Lower lobe of right lung (tissue), 2 donors: ENCODE data around the gene RPA3. TPM values are rescaled to one million over a fixed set of nuclear protein-coding genes. Genes with fewer than 3 reads are reported as not detected.

Experiments used
- ATAC-seq, 2 donors: fragments of 200-7000 bp; cut with Tn5 transposase; one replicate each; pipeline ENCODE4 v1.9.1; 2020 to 2022; ENCODE audit warnings: mild to moderate bottlenecking in 2 of 2, moderate library complexity in 2 of 2
- DNase-seq: peaks from one replicate; pipeline ENCODE4 v3.0.0-alpha.2; 2020
- H3K27ac ChIP-seq: fragments of 200-600 bp; one replicate; pipeline ENCODE4 v1.8.0; 2022
- H3K27me3 ChIP-seq: fragments of 200-600 bp; one replicate; pipeline ENCODE4 v1.8.0; 2022; ENCODE audit warnings: low read depth
- H3K36me3 ChIP-seq: fragments of 200-600 bp; one replicate; pipeline ENCODE4 v1.8.0; 2022; ENCODE audit warnings: mild to moderate bottlenecking
- H3K4me1 ChIP-seq: fragments of 200-600 bp; one replicate; pipeline ENCODE4 v1.8.0; 2022
- H3K4me3 ChIP-seq: fragments of 200-600 bp; one replicate; pipeline ENCODE4 v1.8.0; 2022; ENCODE audit warnings: mild to moderate bottlenecking
- H3K9me3 ChIP-seq: fragments of 200-600 bp; one replicate; pipeline ENCODE4 v1.8.0; 2022
- intact Hi-C: fragments of 100-400 bp; cut with DNase I; formaldehyde crosslinking; loops from one replicate; pipeline ENCODE4 v1.11.0; 2022
- total RNA-seq: library from RNA; stranded (reverse); fragmentation: NEBNext Ultra II Directional; extraction: Animal tissue kit (Norgen Biotek cat#: 25700); gene quantifications from one replicate; pipeline ENCODE4 v1.2.1, GENCODE V29; 2021
- TF ChIP-seq, protein P1 (sequence below): fragments of 200-600 bp; IDR thresholded peaks from one replicate; pipeline ENCODE4 v1.8.0; 2022; ENCODE audit warnings: antibody characterized with exemption, mild to moderate bottlenecking
- donor health status: DM: no; HTN: yes; CAD: no; lungs with severe emphysema.

RPA3 gene
- total RNA-seq, 1 donor from 2014 or later, result 27.4 TPM

- Histone ChIP-seq H3K9me3 (no peaks in the 10 kb centered on the region), H3K4me1 (peaks cover 19% of the 10 kb centered on the region), H3K27me3 (no peaks in the 10 kb centered on the region), H3K4me3 (no peak overlapping the region), H3K36me3 (no peaks in the 10 kb centered on the region), H3K27ac (no peak overlapping the region)
- ATAC-seq (no peak), DNase-seq (no peak)
- intact Hi-C loops, result no loop called here
- TF ChIP-seq, protein P1, sequence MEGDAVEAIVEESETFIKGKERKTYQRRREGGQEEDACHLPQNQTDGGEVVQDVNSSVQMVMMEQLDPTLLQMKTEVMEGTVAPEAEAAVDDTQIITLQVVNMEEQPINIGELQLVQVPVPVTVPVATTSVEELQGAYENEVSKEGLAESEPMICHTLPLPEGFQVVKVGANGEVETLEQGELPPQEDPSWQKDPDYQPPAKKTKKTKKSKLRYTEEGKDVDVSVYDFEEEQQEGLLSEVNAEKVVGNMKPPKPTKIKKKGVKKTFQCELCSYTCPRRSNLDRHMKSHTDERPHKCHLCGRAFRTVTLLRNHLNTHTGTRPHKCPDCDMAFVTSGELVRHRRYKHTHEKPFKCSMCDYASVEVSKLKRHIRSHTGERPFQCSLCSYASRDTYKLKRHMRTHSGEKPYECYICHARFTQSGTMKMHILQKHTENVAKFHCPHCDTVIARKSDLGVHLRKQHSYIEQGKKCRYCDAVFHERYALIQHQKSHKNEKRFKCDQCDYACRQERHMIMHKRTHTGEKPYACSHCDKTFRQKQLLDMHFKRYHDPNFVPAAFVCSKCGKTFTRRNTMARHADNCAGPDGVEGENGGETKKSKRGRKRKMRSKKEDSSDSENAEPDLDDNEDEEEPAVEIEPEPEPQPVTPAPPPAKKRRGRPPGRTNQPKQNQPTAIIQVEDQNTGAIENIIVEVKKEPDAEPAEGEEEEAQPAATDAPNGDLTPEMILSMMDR, result no peak
Measured at GRCh38 chr7:7702826-7703225, 15.6 kb downstream of the RPA3 start.

DNA sequence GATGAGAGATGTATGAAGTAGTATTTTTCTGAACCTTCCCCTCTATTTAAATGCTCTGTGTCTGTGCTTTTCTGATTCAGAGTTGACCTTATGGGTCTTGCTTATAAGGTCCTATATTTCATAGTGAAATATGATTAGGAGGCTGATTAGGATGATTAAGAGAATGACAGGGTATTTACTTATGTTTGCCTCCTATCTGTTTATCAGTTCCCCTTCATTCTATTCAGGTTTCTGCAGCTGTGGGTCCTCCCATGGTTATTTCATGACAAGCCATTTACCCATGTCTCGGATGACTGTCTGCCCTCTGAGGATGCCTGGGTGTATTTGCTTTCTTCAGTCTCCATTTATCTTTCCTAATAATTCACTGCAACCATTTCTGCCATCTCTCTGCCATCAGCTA is 16.9 kb downstream of the RPA3 start:
- no peak for ATAC-seq
- Histone ChIP-seq H3K27me3 (no peaks in the 10 kb centered on the region), H3K27ac (no peak overlapping the region), H3K4me1 (peaks cover 23% of the 10 kb centered on the region), H3K9me3 (no peaks in the 10 kb centered on the region), H3K36me3 (no peaks in the 10 kb centered on the region), H3K4me3 (no peak overlapping the region)
- TF ChIP-seq, protein P1, result no peak
- intact Hi-C loops, result no loop called here
- no peak for DNase-seq

DNA sequence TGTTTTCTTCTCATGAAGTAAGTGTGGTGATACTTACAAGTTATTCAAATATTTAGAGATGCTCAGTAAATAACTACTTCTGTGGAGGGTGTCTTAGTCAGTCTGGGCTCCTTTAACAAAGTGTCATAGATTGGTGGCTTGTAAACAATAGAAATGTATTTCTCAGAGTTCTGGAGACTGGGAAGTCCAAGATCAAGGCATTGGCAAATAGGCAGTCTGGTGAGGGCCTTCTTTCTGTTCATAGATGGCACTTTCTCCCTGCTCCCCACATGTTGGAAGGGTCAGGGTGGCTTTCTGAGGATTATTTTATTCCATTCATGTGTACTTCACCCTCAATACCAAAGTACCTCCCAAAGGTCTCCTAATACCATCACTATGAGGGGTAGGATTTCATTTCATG is 18.4 kb downstream of the RPA3 start:
- intact Hi-C loops, result no loop called here
- ATAC-seq, result no peak
- no peaks in the 10 kb centered on the region for H3K9me3 ChIP-seq

DNA sequence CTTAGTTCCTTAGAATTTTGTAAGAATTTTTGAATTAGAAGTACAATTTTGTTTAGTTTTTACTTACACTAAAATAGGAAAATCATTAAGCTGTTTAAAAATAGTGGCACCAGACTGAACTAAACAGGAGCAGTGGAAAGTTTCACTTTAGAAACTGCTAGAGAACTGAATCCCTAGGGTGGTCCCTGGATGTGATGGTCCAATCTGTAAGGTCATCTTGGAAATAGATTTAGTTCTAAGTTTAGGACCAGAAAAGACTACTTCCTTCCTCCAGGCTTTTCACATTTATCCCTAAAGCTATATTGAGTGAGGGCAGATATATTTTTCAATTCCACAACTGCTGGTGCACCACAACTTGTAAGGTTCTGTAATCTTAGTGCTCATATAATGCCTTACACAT is 19.0 kb downstream of the RPA3 start:
- H3K27ac ChIP-seq, result no peak overlapping the region
- TF ChIP-seq, protein P1, result no peak
- no peaks in the 10 kb centered on the region for H3K36me3 ChIP-seq
- ATAC-seq, result no peak
- intact Hi-C loops, result no loop called here
- H3K27me3 ChIP-seq, result no peaks in the 10 kb centered on the region
- peaks cover 17% of the 10 kb centered on the region for H3K4me1 ChIP-seq
- H3K9me3 ChIP-seq, result no peaks in the 10 kb centered on the region
- H3K4me3 ChIP-seq, result no peak overlapping the region
- no peak for DNase-seq

More for the DNA sequence above, 18.4 kb downstream of the RPA3 start:
- DNase-seq, result no peak
- Histone ChIP-seq H3K36me3 (no peaks in the 10 kb centered on the region), H3K4me3 (no peak overlapping the region), H3K4me1 (peaks cover 17% of the 10 kb centered on the region), H3K27me3 (no peaks in the 10 kb centered on the region), H3K27ac (no peak overlapping the region)
- TF ChIP-seq, protein P1, result no peak

GRCh38 chr7:7698930-7699329 is 19.5 kb downstream of the RPA3 start:
- H3K9me3 ChIP-seq, result no peaks in the 10 kb centered on the region
- H3K27ac ChIP-seq, result no peak overlapping the region
- TF ChIP-seq, protein P1, result no peak
- no peaks in the 10 kb centered on the region for H3K36me3 ChIP-seq
- ATAC-seq (no peak), DNase-seq (no peak)
- H3K4me3 ChIP-seq, result no peak overlapping the region
- intact Hi-C loops, result no loop called here
- H3K27me3 ChIP-seq, result no peaks in the 10 kb centered on the region
- peaks cover 20% of the 10 kb centered on the region for H3K4me1 ChIP-seq
